Measurements from ENCODE around the gene EHHADH. TPM values are rescaled to one million over a fixed set of nuclear protein-coding genes. Genes with fewer than 3 reads are reported as not detected.
A peak's percentile ranks its signal among the peaks of the same experiment; 100 is the strongest.

Gene EHHADH
- total RNA-seq, 2 experiments from 2014 or later: 1.3 TPM; not detected in 1

- CTCF ChIA-PET (ENCODE audit: unreplicated experiment): no interaction called here
- TSS peak; percentile 74 for BruUV-seq (replicated peaks)
These were observed 38.4 kb upstream of the EHHADH start for GRCh38 chr3:185292238-185292637.

GRCh38 chr3:185290266-185290665 is 36.4 kb upstream of the EHHADH start:
- BruUV-seq (replicated peaks): no TSS peak
- H3K4me2 ChIP-seq (ENCODE audit: low read length): no peak overlapping the region
- no peaks in the 10 kb centered on the region for H3K79me2 ChIP-seq (ENCODE audit: insufficient read depth, low read depth, low read length)
- no peaks in the 10 kb centered on the region for H3K4me1 ChIP-seq (ENCODE audit: insufficient read depth, low read length, poor library complexity, severe bottlenecking)
- no peak overlapping the region for H2AFZ ChIP-seq (ENCODE audit: low read length)
- no peaks in the 10 kb centered on the region for H3K9me2 ChIP-seq (ENCODE audit: insufficient read depth, low read length)
- TF ChIP-seq CTCF (conservative IDR thresholded peaks at IDR 0.05; ENCODE audit: low read length) (no peak), EZH2phosphoT487 (IDR thresholded peaks at IDR 0.05; ENCODE audit: borderline replicate concordance, low read depth, low read length) (no peak)
- no peaks in the 10 kb centered on the region for H4K20me1 ChIP-seq (ENCODE audit: insufficient read depth, low read length)
- DNase-seq (ENCODE audit: low spot score): no peak
- ChIA-PET CTCF (ENCODE audit: unreplicated experiment) (no interaction called here), POLR2A (no interaction called here)
- H3K9me3 ChIP-seq (ENCODE audit: low read length): no peaks in the 10 kb centered on the region
- intact Hi-C loops (cut with micrococcal nuclease; ENCODE audit: unreplicated experiment): no loop called here
- no peak overlapping the region for H3K4me3 ChIP-seq (ENCODE audit: low read depth, low read length, poor library complexity, severe bottlenecking)
- H3K27ac ChIP-seq (ENCODE audit: low read depth, low read length, poor library complexity, severe bottlenecking): no peak overlapping the region
- H3K36me3 ChIP-seq (ENCODE audit: insufficient read depth, low read length): peaks cover 5% of the 10 kb centered on the region; the same call in 1 of the 2 replicates

More at GRCh38 chr3:185292238-185292637, 38.4 kb upstream of the EHHADH start:
- no peaks in the 10 kb centered on the region for H3K4me1 ChIP-seq (ENCODE audit: insufficient read depth, low read length, poor library complexity, severe bottlenecking)
- intact Hi-C loops (cut with micrococcal nuclease; ENCODE audit: unreplicated experiment): no loop called here
- TF ChIP-seq EZH2phosphoT487 (IDR thresholded peaks at IDR 0.05; ENCODE audit: borderline replicate concordance, low read depth, low read length) (no peak), CTCF (conservative IDR thresholded peaks at IDR 0.05; ENCODE audit: low read length) (no peak)
- H4K20me1 ChIP-seq (ENCODE audit: insufficient read depth, low read length): no peaks in the 10 kb centered on the region
- no peaks in the 10 kb centered on the region for H3K9me3 ChIP-seq (ENCODE audit: low read length)
- H3K79me2 ChIP-seq (ENCODE audit: insufficient read depth, low read depth, low read length): no peaks in the 10 kb centered on the region
- no peak overlapping the region for H3K27ac ChIP-seq (ENCODE audit: low read depth, low read length, poor library complexity, severe bottlenecking)
- no peak for DNase-seq (ENCODE audit: low spot score)
- no peak overlapping the region for H2AFZ ChIP-seq (ENCODE audit: low read length)
- H3K4me2 ChIP-seq (ENCODE audit: low read length): no peak overlapping the region
- POLR2A ChIA-PET: no interaction called here
- no peak overlapping the region for H3K4me3 ChIP-seq (ENCODE audit: low read depth, low read length, poor library complexity, severe bottlenecking)
- H3K9me2 ChIP-seq (ENCODE audit: insufficient read depth, low read length): no peaks in the 10 kb centered on the region
- H3K36me3 ChIP-seq (ENCODE audit: insufficient read depth, low read length): peaks cover 5% of the 10 kb centered on the region; the same call in 1 of the 2 replicates

GRCh38 chr3:185283374-185283935 is 29.6 kb upstream of the EHHADH start:
- BruUV-seq (replicated peaks): TSS peak; percentile 69
- H3K36me3 ChIP-seq (ENCODE audit: insufficient read depth, low read length): no peaks in the 10 kb centered on the region
- intact Hi-C loops (cut with micrococcal nuclease; ENCODE audit: unreplicated experiment): no loop called here
- no peak overlapping the region for H3K27ac ChIP-seq (ENCODE audit: low read depth, low read length, poor library complexity, severe bottlenecking)
- TF ChIP-seq CTCF (conservative IDR thresholded peaks at IDR 0.05; ENCODE audit: low read length) (no peak), EZH2phosphoT487 (IDR thresholded peaks at IDR 0.05; ENCODE audit: borderline replicate concordance, low read depth, low read length) (no peak)
- peak overlapping the region; percentile 73 for H3K4me3 ChIP-seq (ENCODE audit: low read depth, low read length, poor library complexity, severe bottlenecking)
- H3K79me2 ChIP-seq (ENCODE audit: insufficient read depth, low read depth, low read length): peaks cover 6% of the 10 kb centered on the region; the same call in 1 of the 2 replicates
- peak overlapping the region; percentile 94; the same call in 1 of the 2 replicates for H2AFZ ChIP-seq (ENCODE audit: low read length)
- H3K9me2 ChIP-seq (ENCODE audit: insufficient read depth, low read length): no peaks in the 10 kb centered on the region
- H3K4me1 ChIP-seq (ENCODE audit: insufficient read depth, low read length, poor library complexity, severe bottlenecking): peaks cover 9% of the 10 kb centered on the region
- CTCF ChIA-PET (ENCODE audit: unreplicated experiment): no interaction called here
- POLR2A ChIA-PET: no interaction called here
- H3K9me3 ChIP-seq (ENCODE audit: low read length): no peaks in the 10 kb centered on the region
- H3K4me2 ChIP-seq (ENCODE audit: low read length): peak overlapping the region; percentile 65
- DNase-seq (ENCODE audit: low spot score): no peak
- no peaks in the 10 kb centered on the region for H4K20me1 ChIP-seq (ENCODE audit: insufficient read depth, low read length)
